ENCODE results near the gene UBALD2.

- TF ChIP-seq CTCF (IDR thresholded peaks at IDR 0.05; ENCODE audit: extremely low read depth in 1 of 2, insufficient read depth in 1 of 2, low read depth in 1 of 2, low read length in 2 of 2) (no peak), POLR2A (IDR thresholded peaks at IDR 0.05; ENCODE audit: low read depth, low read length) (no peak), EZH2 (IDR thresholded peaks at IDR 0.05; ENCODE audit: borderline replicate concordance, low read depth, low read length, severe bottlenecking) (no peak), MAX (IDR thresholded peaks at IDR 0.05; ENCODE audit: insufficient read depth, insufficient read length) (no peak), POLR2AphosphoS5 (IDR thresholded peaks at IDR 0.05; ENCODE audit: insufficient read depth, low read depth, low read length) (no peak)
Measured at GRCh38 chr17:76251478-76252039, 13.6 kb upstream of the UBALD2 start.

Measured in endothelial cell of umbilical vein (primary cell).